GM12801 (cell line): ENCODE data around the gene RFT1.

ENCODE experiments used
- CTCF ChIP-seq: IDR thresholded peaks from one replicate; pipeline ENCODE4 v1.5.1; 2011; ENCODE audit warnings: control low read depth; ENCODE audit not compliant: insufficient read length; ENCODE audit errors: extremely low read depth

Gene RFT1

DNA sequence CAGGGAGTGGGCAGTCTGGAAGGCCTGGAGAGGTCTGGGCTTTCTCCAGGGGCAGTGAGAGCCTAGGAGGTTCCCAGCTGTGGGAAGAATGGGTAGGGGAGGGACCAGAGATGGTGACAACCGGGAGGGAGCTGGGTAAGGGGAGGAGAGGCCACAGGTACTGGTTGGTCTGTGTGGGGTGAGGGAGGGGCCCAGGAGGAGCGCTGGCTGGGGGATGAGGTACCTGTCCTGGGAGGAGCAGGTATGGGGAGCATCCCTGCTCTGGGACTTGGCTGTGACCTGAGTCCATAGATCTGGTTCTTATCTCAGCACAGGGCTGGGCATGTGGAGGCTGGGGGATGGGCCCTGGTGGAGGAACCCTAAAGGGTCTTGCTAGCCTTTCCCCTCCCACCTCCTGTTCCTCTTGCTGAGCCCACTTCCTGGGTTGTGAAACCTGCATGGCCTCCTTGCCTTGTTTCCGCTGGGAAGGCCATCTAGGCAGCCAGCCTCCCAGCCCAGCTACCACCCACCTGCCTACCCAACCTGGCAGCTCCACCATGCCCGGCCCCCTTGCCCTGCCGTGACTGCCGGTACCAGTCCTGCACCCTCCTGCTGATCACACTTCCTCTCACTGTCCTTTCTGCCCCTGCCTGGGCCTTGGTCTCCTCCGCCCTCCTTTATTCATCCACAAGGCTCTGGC lies 41.7 kb upstream of the RFT1 start:
- TF ChIP-seq CTCF = no peak

DNA sequence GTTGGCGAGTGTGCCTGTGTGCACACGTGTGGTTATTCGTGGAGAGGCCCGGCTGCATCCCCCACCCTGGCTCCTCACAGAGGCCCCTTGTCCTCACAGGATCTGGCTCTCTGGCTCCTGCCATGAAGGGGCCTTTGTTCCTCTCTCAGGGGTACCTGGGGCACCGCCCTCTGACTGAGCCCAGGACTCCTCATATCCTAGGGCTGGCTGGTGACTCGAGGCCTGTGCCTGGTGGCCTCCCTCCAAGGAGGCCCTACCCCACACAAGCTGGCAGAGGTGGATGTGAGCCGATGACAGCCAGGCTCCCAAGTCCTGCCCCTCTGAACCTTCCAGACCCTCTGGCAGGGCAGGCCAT lies 40.8 kb upstream of the RFT1 start:
- TF ChIP-seq CTCF = no peak

- TF ChIP-seq CTCF = no peak
Measured at GRCh38 chr3:53170325-53171063, 40.3 kb upstream of the RFT1 start.

GRCh38 chr3:53169832-53170324 lies 39.6 kb upstream of the RFT1 start:
- no peak for TF ChIP-seq CTCF

- no peak for TF ChIP-seq CTCF
Measured at GRCh38 chr3:53169045-53169831, 39.0 kb upstream of the RFT1 start.

DNA sequence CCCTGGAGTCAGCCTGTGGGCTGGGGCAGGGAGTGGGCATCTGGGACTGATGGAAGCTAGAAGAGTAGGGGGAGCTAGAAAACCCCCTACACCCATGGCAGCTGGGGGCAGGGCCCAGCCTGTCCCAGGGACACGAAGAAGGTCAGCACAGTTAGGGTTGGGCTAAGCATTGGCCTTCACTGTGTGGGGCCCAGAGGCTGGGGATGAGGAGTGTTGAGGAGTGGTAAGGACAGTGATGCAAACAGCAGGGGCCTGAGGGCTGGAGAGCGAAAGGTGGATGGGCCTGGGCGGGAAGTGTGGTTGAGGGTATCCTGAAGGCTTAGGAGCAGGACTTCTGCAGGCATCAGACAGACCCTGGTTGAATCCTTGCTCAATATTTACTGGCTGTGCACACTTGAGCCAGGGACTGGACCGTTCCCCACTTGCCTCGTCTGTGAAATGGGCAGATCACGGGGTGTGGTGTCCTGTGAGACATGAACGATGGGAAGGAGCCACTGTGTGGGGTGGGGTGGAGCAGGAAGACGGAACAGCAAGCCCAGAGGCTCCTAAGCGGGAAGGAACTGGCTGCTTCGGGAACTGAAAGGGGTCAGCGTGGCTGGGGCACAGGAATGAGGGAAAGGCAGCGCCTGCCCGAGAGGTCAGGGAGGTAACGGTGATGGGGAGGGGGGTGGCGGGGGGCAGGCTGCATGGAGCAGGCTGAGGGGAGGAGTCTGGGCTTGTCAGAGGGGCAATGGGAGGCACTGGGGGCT lies 38.1 kb upstream of the RFT1 start:
- no peak for TF ChIP-seq CTCF
